Right cardiac atrium (tissue), 5 donors: ENCODE results near the gene HIF1A. TPM values are rescaled to one million over a fixed set of nuclear protein-coding genes. Genes with fewer than 3 reads are reported as not detected.
A peak's percentile ranks its signal among the peaks of the same experiment; 100 is the strongest.
"Not testable (repeated sequence)": the region's sequence is repeated elsewhere in the genome, so short reads cannot be mapped to it uniquely, and the experiment has no call there.

Experiments used
- ATAC-seq, 2 donors: fragments of 200-7000 bp; cut with Tn5 transposase; one replicate each; pipeline versions ENCODE4 v1.8.0 to v1.9.1; 2020; ENCODE audit warnings: moderate library complexity in 2 of 2, mild to moderate bottlenecking in 1 of 2
- DNase-seq, 3 donors: peaks; one replicate each; pipeline ENCODE4 v3.0.0-alpha.2; 2020
- H3K27ac ChIP-seq: one replicate; pipeline ENCODE4 v1.5.1; 2013; ENCODE audit warnings: mild to moderate bottlenecking, low read length, control low read depth, moderate library complexity
- H3K27me3 ChIP-seq: one replicate; pipeline ENCODE4 v1.6.1; 2013; ENCODE audit not compliant: control insufficient read depth, insufficient read depth
- H3K4me1 ChIP-seq: one replicate; pipeline ENCODE4 v1.6.1; 2013; ENCODE audit warnings: low read length; ENCODE audit not compliant: control insufficient read depth, insufficient read depth
- H3K4me3 ChIP-seq: one replicate; pipeline ENCODE4 v1.5.1; 2013; ENCODE audit warnings: low read length, control low read depth
- H3K9me3 ChIP-seq: one replicate; pipeline ENCODE4 v1.6.1; 2013; ENCODE audit warnings: low read length; ENCODE audit not compliant: control insufficient read depth
- WGBS: extraction: QIAGEN DNeasy Blood & Tissue Kit; methylation state at CpG from one replicate; pipeline ENCODE4 v1.1.7; 2013; 5-methylcytosine and 5-hydroxymethylcytosine counted together
- intact Hi-C, 4 donors: fragments of 100-400 bp; cut with DNase I; formaldehyde crosslinking; loops; one replicate each; pipeline versions ENCODE4 v1.11.0 to v1.14.0; 2022 to 2023
- polyA plus RNA-seq: library from polyadenylated mRNA; stranded (reverse); fragments of 200-250 nt; gene quantifications from one replicate; pipeline ENCODE4 v1.2.3, GENCODE V29; 2013
- total RNA-seq, 4 donors: library from RNA; stranded (reverse); fragmentation: NEBNext Ultra II Directional; extraction: Animal tissue kit (Norgen Biotek cat#: 25700); gene quantifications; one replicate each; pipeline ENCODE4 v1.2.1, GENCODE V29; 2021
- donor health status: healthy with polysubstance abuse.
- donor health status: DM: no; HTN: yes; CAD: no.
- donor health status: DM: no; HTN: no; CAD: no.
- donor health status: DM: no; HTN: yes; CAD: no; lungs with severe emphysema.
- donor health status: DM: yes; HTN: yes; CAD: no.

The HIF1A gene
- total and polyA plus RNA-seq, 5 donors, result 25.5 to 117 (median 75.9) TPM

DNA sequence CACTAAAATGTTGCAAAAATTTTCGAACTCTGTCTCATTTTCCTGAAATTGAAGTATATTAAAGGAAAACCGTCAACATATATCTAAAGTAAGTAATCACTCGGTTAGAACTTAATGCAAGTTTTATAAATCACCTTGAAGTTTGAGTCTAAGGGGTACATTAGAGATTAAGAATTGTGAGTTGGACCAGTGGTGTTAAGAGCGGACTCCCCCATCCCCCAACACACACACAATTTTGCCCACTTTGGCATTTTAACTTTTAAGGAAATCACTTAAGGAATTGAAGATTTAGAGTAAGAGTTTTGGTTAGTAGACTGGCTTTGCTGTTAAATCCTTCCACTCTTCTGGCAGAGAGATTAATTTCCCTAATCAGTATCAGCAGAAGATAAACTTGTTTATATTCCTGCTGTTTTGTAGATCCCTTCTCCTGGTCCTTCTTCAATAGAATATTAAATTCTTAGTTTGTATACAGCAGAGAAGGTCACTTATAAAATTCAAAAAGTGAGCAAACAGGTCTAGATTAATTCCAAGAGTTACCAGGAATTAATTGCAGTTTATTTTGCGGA is 1.5 kb downstream of the HIF1A start:
- H3K4me1 ChIP-seq, result peaks cover 3% of the 10 kb centered on the region
- no peaks in the 10 kb centered on the region for H3K27me3 ChIP-seq
- H3K9me3 ChIP-seq, result no peaks in the 10 kb centered on the region
- H3K27ac ChIP-seq, result no peak overlapping the region
- no peak for DNase-seq
- H3K4me3 ChIP-seq, result peak overlapping the region; percentile 71
- intact Hi-C loops, result loop anchor here in 1 of 4 donors (10.0 kb wide), 1 partner anchor 222 kb away; no protein-coding TSS in a partner anchor
- 12% methylated on average over 5 of the region's 5 CpGs for WGBS
- ATAC-seq, result no peak

DNA sequence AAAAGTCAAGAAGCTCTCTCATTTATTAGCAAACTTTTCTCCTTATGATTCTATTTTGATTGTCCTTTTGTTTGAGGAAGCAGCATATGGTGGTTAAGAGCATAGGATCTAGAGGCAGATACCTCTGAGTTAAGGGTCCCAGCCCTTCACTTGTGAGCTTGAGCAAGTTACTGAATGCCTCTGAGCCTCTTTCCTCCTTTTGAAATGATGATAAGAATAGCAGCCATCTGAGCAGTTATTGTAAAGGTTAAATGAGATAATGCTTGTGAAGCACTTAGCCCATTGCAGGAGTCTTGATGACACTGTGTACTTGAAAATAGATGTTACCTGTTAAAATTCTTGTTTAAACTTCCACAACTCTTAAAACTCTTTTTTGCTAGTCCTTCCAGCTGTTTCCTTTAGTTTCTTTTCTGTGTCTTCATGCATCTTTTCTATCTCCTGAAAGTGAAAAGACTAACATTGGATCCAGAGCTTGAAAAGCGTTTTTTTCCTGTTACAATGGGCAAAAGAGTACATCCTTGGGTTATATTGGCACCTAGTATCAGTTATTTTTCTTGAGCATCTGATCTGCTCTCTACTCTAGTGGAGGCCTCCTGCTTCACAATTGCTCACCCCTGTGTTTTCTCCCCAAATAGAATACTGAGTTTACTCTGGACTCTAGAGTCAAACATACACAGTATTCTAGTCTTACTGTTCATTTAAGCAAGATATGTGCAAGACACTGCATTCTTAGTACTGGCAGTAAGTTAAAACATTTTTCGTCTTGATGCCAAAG is 3.1 kb downstream of the HIF1A start:
- intact Hi-C loops, result loop anchor here in 1 of 4 donors (10.0 kb wide), 1 partner anchor 224 kb away; no protein-coding TSS in a partner anchor
- H3K4me1 ChIP-seq, result peaks cover 3% of the 10 kb centered on the region
- 63% methylated on average over 2 of the region's 2 CpGs for WGBS
- H3K9me3 ChIP-seq, result no peaks in the 10 kb centered on the region
- no peaks in the 10 kb centered on the region for H3K27me3 ChIP-seq
- peak overlapping the region; percentile 71 for H3K4me3 ChIP-seq
- DNase-seq (no peak), ATAC-seq (no peak)
- H3K27ac ChIP-seq, result no peak overlapping the region

DNA sequence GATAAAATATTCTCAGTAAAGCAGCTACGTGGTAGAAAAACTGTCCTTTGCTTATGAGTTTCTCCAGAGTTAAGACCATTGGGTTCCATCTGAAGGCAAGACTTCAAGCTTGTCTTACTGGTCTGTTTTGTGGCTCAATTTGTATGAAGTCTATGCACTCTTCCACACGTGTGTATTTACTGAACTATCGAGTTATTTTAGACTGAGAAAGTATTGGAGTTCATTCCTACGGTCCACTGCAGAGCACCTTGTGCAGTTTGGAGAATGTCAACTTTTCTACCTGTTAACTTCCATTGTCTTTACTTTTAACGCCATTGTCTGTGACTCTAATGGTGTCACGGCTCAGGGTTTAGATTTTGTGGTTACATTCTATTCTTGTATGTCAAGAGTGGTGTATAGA is 3.7 kb downstream of the HIF1A start:
- DNase-seq (no peak), ATAC-seq (no peak)
- no peak overlapping the region for H3K27ac ChIP-seq
- intact Hi-C loops, result loop anchor here in 1 of 4 donors (10.0 kb wide), 1 partner anchor 224 kb away; no protein-coding TSS in a partner anchor
- no peaks in the 10 kb centered on the region for H3K27me3 ChIP-seq
- H3K4me1 ChIP-seq, result peaks cover 3% of the 10 kb centered on the region
- H3K4me3 ChIP-seq, result peak overlapping the region; percentile 71
- 59% methylated on average over 6 of the region's 6 CpGs for WGBS
- no peaks in the 10 kb centered on the region for H3K9me3 ChIP-seq

DNA sequence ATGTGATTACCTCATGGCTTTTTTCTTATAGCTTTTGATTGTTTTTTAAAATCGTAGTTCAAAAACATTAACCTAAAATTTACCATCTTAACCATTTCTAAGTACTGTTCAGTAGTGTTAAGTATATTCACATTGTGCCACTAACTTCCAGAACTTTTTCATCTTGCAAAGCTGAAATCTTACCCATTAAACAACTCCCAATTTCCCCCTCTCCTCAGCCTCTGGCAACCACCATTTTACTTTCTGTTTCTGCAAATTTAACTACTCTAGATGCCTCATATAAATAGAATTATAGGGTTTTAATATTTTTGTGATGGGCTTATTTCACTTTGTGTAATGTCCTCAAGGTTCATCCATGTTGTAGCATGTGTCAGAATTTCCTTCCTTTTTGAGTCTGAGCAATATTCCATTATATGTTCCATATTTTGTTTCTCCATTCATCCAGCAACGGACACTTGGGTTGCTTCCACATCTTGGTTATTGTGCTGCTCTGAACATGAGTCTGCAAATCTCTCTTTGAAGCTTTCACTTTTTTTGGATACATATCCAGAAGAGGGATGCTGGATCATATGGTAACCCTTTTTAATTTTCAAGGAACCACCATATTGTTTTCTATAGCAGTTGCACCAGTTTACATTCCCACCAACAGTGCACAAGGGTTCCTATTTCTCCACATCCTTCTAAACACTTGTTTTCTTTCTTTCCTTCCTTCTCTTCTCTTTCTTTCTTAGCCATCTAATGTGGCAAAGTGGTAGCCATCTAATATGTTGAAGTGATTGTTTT is 5.0 kb downstream of the HIF1A start:
- intact Hi-C loops, result no loop called here
- peaks cover 3% of the 10 kb centered on the region for H3K4me1 ChIP-seq
- 67% methylated on average over 2 of the region's 2 CpGs for WGBS
- no peak overlapping the region for H3K4me3 ChIP-seq
- H3K9me3 ChIP-seq, result no peaks in the 10 kb centered on the region
- H3K27ac ChIP-seq, result no peak overlapping the region
- DNase-seq, result no peak
- no peaks in the 10 kb centered on the region for H3K27me3 ChIP-seq
- ATAC-seq, result no peak

DNA sequence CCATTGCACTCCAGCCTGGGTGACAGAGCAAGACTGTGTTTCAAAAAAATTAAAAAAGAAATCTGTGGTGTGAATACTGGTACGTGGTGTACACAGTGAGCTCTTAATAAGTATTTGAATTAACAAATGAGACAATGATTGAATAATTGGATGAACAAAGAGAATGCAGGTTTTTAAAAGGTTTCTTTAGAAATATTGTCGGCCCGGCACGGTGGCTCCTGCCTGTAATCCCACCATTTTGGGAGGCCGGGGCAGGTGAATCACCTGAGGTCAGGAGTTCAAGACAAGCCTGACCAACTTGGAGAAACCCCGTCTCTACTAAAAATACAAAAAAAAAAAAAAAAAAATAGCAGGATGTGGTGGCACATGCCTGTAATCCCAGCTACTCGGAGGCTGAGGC is 6.6 kb downstream of the HIF1A start:
- Histone ChIP-seq H3K4me3 (no peak overlapping the region), H3K4me1 (peaks cover 3% of the 10 kb centered on the region), H3K27ac (no peak overlapping the region), H3K27me3 (no peaks in the 10 kb centered on the region), H3K9me3 (no peaks in the 10 kb centered on the region)
- intact Hi-C loops, result no loop called here
- DNase-seq (no peak), ATAC-seq (no peak)
- 73% methylated on average over 7 of the region's 7 CpGs for WGBS

DNA sequence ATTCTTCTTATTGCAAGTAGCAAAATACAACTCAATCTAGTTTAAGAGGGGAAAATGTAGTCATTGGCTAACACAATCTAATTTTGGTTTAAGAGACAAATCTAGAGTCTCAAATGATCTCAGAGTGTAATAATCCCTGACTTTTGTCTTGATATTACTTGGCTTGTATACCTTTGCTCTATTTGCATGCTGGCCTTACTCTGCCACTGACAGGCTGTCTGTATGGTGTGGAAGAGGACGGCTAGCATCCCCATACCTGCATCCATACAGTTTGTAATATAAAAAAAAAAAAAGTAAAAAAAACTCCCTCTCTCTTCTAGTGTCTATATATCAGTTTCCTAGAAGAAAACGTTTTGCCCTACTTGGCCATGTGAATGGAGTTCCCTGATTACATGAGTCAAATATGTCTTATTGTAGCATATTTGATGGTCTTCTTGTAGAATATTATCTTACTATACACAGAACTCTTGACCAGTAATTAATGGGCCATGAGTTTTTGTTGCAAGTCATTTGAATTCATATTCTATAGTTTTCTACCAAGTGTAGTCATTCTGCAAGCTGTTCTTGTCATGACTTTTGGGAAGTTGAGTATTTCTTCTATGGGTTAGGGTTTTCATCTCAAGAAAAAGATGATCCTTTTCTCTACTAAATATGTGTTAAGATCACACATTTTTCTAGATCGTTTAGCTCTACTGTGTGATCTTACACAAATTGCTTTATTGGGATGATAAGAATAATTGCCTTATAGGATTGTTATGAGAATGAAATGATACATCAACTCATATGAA is 8.2 kb downstream of the HIF1A start:
- 43% methylated on average over 3 of the region's 3 CpGs for WGBS
- Histone ChIP-seq H3K4me1 (peaks cover 3% of the 10 kb centered on the region), H3K27me3 (no peaks in the 10 kb centered on the region), H3K9me3 (no peaks in the 10 kb centered on the region), H3K4me3 (no peak overlapping the region), H3K27ac (no peak overlapping the region)
- ATAC-seq (no peak), DNase-seq (no peak)
- intact Hi-C loops, result no loop called here

DNA sequence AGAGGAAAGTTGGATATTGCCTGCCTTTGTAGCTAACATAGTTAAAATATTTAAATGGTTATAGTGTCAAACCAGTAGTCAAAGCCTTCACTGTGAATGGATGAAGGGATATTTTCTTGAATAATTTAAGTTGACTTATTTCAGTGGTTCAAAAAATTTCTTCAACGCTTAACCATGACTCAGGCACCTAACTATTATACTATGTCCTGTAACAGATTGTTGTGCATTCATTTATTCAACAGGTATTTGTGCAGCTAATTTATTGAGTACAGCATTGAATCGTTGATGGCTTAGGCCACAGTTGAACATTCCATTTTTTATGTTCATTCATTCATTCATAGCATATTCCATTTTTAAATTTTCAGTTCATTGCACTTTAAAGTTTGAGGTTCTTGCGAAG is 9.2 kb downstream of the HIF1A start:
- no peaks in the 10 kb centered on the region for H3K9me3 ChIP-seq
- H3K4me1 ChIP-seq, result peaks cover 1% of the 10 kb centered on the region
- no peaks in the 10 kb centered on the region for H3K27me3 ChIP-seq
- DNase-seq (no peak), ATAC-seq (no peak)
- no peak overlapping the region for H3K27ac ChIP-seq
- 88% methylated on average over 3 of the region's 3 CpGs for whole genome bisulfite sequencing
- H3K4me3 ChIP-seq, result no peak overlapping the region
- intact Hi-C loops, result no loop called here

DNA sequence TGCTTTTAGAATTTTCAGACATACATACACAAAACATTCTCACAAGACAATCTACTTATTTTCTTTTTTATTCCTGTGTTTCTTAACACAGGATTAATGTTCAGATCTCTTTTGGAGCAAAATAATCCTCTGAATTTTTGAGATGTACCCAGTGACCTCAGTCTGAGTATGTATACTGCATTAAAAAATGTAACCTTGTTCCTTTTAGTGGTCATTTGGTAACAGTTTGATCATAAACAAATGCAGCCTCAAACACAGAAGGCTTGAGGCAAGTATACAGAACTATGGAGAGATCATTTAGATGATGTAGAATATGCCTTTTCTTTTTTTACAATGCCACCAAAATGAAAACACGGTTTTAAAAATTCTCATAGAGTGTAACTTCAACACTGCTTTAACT is 9.7 kb downstream of the HIF1A start:
- Histone ChIP-seq H3K9me3 (no peaks in the 10 kb centered on the region), H3K27ac (no peak overlapping the region), H3K4me1 (peaks cover 1% of the 10 kb centered on the region), H3K4me3 (no peak overlapping the region), H3K27me3 (no peaks in the 10 kb centered on the region)
- ATAC-seq (no peak), DNase-seq (no peak)
- intact Hi-C loops, result no loop called here
- 79% methylated on average over 1 of the region's 1 CpG for WGBS

DNA sequence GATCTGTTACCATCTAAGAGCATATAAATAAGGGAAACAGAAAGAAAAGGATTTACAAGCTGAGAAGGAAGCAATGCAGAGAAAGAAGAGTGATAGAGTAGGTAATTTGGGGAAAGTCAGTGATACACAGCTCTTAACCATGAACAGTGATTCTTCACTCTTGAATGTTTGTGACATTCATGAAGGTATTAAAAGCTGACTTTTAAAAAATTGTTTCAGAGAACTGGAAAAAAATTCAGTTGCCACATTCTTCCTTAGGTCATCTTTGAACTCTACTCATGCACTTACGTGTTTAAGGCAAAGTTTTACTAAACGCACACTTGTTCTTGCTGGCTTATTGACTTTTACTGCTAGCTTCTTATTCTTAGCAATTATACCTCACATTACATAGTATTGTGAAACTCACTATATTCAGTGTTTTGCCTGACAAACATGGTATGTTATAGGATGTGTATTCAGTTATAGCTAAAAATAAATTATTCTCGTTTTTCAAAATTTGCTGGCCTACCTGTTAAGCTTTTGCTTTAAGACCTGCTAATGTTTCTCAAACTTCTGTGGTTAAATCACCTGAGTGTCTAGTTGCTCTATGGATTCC is 10.9 kb downstream of the HIF1A start:
- 73% methylated on average over 3 of the region's 3 CpGs for WGBS
- no peaks in the 10 kb centered on the region for H3K9me3 ChIP-seq
- intact Hi-C loops, result no loop called here
- peaks cover 1% of the 10 kb centered on the region for H3K4me1 ChIP-seq
- no peak for DNase-seq
- no peaks in the 10 kb centered on the region for H3K27me3 ChIP-seq
- no peak for ATAC-seq
- H3K4me3 ChIP-seq, result no peak overlapping the region
- H3K27ac ChIP-seq, result no peak overlapping the region

DNA sequence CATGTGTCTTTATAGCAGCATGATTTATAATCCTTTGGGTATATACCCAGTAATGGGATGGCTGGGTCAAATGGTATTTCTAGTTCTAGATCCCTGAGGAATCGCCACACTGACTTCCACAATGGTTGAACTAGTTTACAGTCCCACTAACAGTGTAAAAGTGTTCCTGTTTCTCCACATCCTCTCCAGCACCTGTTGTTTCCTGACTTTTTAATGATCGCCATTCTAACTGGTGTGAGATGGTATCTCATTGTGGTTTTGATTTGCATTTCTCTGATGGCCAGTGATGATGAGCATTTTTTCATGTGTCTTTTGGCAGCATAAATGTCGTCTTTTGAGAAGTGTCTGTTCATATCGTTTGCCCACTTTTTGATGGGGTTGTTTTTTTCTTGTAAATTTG is 12.5 kb downstream of the HIF1A start:
- H3K4me3 ChIP-seq, H3K9me3 ChIP-seq, DNase-seq, H3K27me3 ChIP-seq, H3K4me1 ChIP-seq, intact Hi-C loops, ATAC-seq, H3K27ac ChIP-seq: not testable (repeated sequence)
- 94% methylated on average over 2 of the region's 4 CpGs for WGBS
